Choroid plexus epithelial cell (primary cell): ENCODE results near the gene EEFSEC.

Source experiments
- DNase-seq: peaks from one replicate; pipeline ENCODE4 v3.0.0-alpha.2; 2010; ENCODE audit warnings: low read depth
- H3K4me3 ChIP-seq: 2 replicates; pipeline ENCODE4 v1.5.1; 2011; ENCODE audit warnings: low read depth, mild to moderate bottlenecking, control low read depth, low read length, moderate library complexity
- TF ChIP-seq, protein P1 (sequence below): conservative IDR thresholded peaks from 2 replicates; pipeline ENCODE4 v1.5.1; 2011; ENCODE audit warnings: low read depth, mild to moderate bottlenecking, control low read depth, inconsistent platforms, low read length, moderate library complexity

Gene EEFSEC

DNA sequence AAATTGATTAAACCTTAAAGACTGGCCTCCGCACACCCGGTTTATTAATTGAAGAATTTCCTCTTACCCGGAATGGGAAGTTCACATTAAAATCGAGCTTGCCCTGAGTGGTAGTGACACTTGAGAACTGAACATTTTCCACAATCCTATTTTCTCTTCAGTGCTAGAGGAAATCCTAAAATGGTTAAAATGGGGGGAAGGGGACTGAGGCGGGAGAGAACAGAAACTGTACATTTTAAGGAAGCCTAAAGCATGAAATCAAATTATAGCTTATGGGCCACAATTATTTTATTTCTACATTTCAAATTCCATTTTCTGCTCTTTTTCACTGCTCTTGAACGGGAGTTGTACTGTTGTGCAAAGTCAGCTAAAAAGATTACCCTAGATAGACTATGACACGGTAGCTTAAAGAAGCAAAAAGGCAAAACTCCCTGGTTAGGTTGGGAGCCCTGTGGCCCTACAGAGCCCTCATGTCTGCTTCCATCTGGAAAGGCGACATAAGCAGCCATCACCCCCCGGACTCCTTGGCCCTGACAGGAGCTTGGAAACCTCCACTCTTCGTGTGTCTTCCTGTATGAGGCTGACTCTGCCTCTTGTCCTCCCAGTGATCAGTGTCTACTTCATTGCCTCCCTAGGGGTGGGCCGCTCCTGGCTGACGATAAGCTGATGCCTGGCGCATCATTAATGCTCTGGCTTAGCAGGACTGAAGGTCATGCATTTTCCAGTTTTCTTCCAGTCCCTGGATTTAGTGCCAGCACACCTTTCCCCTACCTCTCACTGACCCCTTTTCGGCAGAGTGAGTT lies 79.3 kb downstream of the EEFSEC start:
- TF ChIP-seq, protein P1, sequence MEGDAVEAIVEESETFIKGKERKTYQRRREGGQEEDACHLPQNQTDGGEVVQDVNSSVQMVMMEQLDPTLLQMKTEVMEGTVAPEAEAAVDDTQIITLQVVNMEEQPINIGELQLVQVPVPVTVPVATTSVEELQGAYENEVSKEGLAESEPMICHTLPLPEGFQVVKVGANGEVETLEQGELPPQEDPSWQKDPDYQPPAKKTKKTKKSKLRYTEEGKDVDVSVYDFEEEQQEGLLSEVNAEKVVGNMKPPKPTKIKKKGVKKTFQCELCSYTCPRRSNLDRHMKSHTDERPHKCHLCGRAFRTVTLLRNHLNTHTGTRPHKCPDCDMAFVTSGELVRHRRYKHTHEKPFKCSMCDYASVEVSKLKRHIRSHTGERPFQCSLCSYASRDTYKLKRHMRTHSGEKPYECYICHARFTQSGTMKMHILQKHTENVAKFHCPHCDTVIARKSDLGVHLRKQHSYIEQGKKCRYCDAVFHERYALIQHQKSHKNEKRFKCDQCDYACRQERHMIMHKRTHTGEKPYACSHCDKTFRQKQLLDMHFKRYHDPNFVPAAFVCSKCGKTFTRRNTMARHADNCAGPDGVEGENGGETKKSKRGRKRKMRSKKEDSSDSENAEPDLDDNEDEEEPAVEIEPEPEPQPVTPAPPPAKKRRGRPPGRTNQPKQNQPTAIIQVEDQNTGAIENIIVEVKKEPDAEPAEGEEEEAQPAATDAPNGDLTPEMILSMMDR = no peak
- no peak for DNase-seq
- no peak overlapping the region for H3K4me3 ChIP-seq

DNA sequence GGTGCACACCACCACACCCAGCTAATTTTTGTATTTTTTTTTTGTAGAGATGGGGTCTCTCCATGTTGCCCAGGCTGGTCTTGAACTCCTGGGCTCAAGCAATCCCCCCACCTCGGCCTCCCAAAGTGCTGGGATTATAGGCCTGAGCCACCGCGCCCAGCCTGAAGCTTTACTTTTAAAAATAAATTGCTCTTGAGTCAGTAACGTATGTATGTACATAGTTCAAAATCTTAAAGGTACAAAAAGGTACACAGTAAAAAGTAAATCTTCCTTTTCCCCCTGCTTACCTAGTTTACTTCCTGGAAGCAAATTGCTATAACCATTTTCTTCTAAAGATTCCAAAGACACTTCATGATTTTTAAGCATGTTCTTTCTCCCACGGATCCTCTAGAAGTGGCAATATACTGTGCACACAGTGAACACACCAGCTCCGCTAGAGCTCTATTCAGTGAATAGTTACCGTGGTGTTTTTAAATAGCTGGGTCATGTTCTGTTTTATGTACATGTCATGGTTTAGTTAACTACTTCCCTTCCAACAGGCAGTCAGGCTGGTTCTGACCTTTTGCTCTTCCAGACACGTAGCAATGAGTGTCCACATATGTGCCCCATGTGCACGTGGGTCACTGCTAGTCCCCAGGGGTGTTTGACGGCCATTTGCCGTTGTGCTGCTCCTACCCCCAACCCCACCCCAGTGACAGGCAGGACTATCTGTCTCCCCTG lies 82.1 kb downstream of the EEFSEC start:
- TF ChIP-seq, protein P1 = no peak
- no peak overlapping the region for H3K4me3 ChIP-seq
- no peak for DNase-seq

DNA sequence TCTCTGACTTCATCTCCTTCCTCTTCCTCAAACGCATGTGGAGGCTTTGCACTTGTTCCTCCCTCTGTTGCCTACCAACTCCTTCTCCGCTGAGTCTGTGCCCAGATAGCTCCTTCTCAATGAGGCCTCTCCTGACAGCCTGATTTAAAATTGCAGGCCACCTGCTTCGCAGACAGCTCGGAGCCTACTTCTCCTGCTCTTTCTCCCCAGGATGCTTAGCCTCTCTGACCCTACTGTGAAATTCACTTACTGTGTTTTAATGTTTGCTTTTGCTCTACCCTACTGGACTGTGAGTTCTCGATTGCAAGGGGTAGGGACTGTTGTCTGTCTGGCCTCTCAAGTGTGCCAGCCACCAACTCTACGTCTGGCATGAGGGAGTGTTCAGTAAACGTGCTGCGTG lies 83.4 kb downstream of the EEFSEC start:
- H3K4me3 ChIP-seq = no peak overlapping the region
- TF ChIP-seq, protein P1 = no peak
- no peak for DNase-seq

DNA sequence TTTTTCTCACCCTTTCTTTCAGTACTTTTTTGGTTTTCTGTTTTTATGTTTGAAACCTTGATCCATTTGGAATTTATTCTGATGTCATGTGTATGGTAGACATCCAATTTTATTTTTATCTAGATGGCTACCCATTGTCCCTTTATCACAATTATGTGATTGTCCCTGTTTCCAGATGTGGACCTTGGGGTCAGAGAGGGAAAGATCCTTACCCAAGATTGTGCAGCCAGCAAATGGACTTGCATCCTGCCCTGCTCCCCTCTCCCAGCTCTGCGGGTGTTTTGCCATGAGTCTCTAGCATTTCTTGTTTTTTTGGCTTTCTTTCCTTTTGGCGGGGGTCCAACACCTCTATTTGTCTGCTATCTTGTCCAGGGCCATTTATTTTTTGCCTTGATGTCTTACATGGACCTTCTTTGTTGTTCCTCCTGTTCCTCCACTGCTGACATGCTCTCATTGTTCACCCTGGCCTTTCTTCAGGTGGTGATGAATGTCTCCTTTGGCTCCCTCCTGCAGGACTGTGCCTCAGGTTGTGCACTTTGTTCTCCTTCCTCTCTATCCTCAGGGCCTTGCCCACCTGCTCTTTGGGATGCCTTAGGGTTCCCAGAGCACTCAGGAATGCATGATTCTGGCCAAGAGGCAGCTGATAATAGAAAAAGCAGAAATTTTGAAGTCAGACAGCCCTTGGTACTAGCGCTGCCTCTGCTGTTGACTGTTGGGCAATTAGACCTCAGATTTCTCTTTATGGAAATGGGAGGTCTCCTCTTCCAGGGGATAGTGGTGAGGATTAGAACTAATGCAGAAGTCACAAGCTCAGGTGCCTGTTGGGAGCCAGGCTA lies 84.3 kb downstream of the EEFSEC start:
- TF ChIP-seq, protein P1 = no peak
- no peak overlapping the region for H3K4me3 ChIP-seq
- no peak for DNase-seq

DNA sequence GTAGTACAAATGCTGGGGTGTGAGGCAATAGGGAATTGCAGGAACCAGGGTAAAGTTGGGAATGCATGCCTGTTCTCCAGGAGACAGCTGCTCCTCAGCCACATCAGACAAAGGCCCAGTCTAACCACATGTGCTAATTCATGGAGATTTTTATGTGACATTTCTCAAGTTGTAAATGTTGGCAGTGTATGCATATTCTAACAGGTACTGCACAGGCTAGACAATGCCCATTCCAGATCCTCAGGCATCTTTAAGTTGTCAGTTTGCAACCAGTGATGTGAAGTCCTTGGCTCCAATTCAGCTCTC lies 84.9 kb downstream of the EEFSEC start:
- H3K4me3 ChIP-seq = no peak overlapping the region
- TF ChIP-seq, protein P1 = no peak
- no peak for DNase-seq

DNA sequence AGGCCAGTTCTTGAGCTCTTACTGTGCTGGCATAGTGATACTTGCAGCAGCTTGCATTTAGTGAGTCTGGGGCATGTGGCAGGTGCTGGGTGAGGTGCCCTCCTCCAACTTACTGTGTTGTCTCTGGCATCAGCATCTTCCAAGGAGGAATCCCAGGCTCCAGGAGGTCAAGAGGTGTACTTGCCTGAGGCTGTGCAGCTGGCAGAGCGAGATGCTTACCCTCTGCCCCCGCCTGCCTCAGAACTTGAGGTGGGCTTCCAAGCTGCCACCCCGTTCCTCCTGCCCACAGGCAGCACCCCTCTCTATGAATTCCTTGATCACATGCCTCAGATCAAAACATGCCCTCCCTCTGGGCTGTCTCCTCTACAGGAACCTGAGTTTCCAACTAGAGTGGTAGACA lies 86.0 kb downstream of the EEFSEC start:
- TF ChIP-seq, protein P1 = no peak
- H3K4me3 ChIP-seq = no peak overlapping the region
- DNase-seq = no peak
